ENCODE data around the gene NECTIN1. TPM values are rescaled to one million over a fixed set of nuclear protein-coding genes. Genes with fewer than 3 reads are reported as not detected.

Gene NECTIN1
- total and polyA plus RNA-seq, 2 of the 13 experiments (the other 11 are each of a cell fraction or from before 2014, with no cell fraction given): 3.9 to 7.3 TPM

DNA sequence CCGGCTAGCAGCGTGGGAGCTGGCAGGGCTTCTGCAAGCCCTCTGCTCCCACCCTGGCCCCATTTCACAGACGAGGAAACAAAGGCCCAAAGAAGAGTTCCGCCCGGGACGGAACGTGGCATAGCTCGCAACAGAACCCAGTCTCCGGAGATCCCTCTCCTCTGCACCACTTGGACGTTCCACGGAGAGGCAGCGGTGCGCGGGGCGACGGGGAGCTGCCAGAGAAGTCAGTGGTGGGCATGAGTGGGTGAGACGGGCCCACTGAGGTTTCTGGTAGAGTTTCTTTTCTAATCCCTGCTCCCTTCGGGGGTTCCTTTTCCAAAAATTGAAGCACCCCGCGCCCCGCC is 554 bp upstream of the NECTIN1 start (continued):
- TF ChIP-seq, protein P1, sequence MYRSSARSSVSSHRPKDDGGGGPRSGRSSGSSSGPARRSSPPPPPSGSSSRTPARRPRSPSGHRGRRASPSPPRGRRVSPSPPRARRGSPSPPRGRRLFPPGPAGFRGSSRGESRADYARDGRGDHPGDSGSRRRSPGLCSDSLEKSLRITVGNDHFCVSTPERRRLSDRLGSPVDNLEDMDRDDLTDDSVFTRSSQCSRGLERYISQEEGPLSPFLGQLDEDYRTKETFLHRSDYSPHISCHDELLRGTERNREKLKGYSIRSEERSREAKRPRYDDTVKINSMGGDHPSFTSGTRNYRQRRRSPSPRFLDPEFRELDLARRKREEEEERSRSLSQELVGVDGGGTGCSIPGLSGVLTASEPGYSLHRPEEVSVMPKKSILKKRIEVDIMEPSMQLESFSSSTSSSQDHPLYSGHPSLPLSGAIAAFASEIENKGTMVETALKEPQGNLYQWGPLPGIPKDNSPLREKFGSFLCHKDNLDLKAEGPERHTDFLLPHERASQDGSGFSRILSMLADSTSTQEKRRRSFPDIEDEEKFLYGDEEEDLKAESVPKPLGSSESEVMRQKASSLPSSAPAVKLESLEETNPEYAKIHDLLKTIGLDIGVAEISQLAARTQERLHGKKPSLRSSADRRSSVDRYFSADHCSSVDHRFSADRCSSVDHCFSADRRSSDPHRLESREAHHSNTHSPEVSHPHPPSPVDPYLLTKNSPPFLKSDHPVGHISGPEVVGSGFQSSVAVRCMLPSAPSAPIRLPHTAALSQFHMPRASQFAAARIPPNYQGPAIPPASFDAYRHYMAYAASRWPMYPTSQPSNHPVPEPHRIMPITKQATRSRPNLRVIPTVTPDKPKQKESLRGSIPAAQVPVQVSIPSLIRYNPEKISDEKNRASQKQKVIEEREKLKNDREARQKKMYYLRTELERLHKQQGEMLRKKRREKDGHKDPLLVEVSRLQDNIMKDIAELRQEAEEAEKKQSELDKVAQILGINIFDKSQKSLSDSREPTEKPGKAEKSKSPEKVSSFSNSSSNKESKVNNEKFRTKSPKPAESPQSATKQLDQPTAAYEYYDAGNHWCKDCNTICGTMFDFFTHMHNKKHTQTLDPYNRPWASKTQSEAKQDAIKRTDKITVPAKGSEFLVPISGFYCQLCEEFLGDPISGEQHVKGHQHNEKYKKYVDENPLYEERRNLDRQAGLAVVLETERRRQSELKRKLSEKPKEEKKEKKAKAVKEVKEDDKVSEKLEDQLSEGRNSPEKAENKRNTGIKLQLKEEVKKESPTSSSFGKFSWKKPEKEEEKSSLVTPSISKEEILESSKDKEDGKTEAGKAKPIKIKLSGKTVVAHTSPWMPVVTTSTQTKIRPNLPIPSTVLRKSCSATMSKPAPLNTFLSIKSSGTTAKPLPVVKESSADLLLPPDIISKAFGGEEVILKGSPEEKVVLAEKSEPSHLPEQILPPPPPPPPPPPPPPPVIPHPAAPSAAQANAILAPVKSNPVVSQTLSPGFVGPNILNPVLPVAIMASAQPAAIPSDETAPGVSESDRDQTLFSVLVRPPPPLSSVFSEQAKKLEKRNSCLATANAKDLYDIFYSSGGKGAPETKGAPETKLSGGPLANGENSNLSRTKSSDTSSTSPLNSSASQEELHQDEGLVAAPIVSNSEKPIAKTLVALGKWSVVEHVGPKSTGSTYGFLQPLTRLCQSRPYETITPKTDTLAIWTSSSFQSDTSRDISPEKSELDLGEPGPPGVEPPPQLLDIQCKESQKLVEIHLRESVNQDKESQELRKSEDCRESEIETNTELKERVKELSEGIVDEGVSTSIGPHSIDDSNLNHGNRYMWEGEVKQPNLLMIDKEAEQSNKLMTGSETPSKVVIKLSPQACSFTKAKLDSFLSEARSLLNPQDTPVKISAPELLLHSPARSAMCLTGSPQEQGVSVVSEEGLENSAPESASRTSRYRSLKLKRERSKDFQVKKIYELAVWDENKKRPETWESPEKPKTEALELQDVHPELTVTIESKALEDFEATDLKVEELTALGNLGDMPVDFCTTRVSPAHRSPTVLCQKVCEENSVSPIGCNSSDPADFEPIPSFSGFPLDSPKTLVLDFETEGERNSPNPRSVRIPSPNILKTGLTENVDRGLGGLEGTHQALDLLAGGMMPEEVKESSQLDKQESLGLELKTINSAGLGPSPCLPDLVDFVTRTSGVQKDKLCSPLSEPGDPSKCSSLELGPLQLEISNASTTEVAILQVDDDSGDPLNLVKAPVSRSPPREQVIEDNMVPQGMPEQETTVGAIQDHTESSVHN (CRISPR knock-in tag; IDR thresholded peaks at IDR 0.05): no peak
- no peak for TF ChIP-seq ZNF143 (CRISPR knock-in tag; IDR thresholded peaks at IDR 0.05)
- TF ChIP-seq ZNF788 (CRISPR knock-in tag; IDR thresholded peaks at IDR 0.05; ENCODE audit: borderline replicate concordance): no peak
- TF ChIP-seq ETV6 (CRISPR knock-in tag; conservative IDR thresholded peaks at IDR 0.05): no peak
- TF ChIP-seq, protein P2, sequence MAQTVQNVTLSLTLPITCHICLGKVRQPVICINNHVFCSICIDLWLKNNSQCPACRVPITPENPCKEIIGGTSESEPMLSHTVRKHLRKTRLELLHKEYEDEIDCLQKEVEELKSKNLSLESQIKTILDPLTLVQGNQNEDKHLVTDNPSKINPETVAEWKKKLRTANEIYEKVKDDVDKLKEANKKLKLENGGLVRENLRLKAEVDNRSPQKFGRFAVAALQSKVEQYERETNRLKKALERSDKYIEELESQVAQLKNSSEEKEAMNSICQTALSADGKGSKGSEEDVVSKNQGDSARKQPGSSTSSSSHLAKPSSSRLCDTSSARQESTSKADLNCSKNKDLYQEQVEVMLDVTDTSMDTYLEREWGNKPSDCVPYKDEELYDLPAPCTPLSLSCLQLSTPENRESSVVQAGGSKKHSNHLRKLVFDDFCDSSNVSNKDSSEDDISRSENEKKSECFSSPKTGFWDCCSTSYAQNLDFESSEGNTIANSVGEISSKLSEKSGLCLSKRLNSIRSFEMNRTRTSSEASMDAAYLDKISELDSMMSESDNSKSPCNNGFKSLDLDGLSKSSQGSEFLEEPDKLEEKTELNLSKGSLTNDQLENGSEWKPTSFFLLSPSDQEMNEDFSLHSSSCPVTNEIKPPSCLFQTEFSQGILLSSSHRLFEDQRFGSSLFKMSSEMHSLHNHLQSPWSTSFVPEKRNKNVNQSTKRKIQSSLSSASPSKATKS (CRISPR knock-in tag; IDR thresholded peaks at IDR 0.05): no peak
- TF ChIP-seq MIXL1 (CRISPR knock-in tag; IDR thresholded peaks at IDR 0.05): no peak
- TF ChIP-seq NFKB2 (CRISPR knock-in tag; IDR thresholded peaks at IDR 0.05; ENCODE audit: borderline replicate concordance): peak; percentile 6; the same call in 1 of the 2 replicates
- no peak for TF ChIP-seq ARNT (IDR thresholded peaks at IDR 0.05)
- TF ChIP-seq MATR3 (CRISPR knock-in tag; IDR thresholded peaks at IDR 0.05): no peak
- TF ChIP-seq ZNF317 (CRISPR knock-in tag; IDR thresholded peaks at IDR 0.05): 0 out of 2 replicates have a peak, but pooled peaks have one; percentile 13
- TF ChIP-seq, protein P3, sequence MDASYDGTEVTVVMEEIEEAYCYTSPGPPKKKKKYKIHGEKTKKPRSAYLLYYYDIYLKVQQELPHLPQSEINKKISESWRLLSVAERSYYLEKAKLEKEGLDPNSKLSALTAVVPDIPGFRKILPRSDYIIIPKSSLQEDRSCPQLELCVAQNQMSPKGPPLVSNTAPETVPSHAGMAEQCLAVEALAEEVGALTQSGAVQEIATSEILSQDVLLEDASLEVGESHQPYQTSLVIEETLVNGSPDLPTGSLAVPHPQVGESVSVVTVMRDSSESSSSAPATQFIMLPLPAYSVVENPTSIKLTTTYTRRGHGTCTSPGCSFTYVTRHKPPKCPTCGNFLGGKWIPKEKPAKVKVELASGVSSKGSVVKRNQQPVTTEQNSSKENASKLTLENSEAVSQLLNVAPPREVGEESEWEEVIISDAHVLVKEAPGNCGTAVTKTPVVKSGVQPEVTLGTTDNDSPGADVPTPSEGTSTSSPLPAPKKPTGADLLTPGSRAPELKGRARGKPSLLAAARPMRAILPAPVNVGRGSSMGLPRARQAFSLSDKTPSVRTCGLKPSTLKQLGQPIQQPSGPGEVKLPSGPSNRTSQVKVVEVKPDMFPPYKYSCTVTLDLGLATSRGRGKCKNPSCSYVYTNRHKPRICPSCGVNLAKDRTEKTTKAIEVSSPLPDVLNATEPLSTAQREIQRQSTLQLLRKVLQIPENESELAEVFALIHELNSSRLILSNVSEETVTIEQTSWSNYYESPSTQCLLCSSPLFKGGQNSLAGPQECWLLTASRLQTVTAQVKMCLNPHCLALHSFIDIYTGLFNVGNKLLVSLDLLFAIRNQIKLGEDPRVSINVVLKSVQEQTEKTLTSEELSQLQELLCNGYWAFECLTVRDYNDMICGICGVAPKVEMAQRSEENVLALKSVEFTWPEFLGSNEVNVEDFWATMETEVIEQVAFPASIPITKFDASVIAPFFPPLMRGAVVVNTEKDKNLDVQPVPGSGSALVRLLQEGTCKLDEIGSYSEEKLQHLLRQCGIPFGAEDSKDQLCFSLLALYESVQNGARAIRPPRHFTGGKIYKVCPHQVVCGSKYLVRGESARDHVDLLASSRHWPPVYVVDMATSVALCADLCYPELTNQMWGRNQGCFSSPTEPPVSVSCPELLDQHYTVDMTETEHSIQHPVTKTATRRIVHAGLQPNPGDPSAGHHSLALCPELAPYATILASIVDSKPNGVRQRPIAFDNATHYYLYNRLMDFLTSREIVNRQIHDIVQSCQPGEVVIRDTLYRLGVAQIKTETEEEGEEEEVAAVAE (CRISPR knock-in tag; IDR thresholded peaks at IDR 0.05; ENCODE audit: borderline replicate concordance): no peak
- TF ChIP-seq AGO2 (optimal IDR thresholded peaks at IDR 0.05; ENCODE audit: low read depth, low read length): no peak
- no peak for TF ChIP-seq NPAS2 (CRISPR knock-in tag; IDR thresholded peaks at IDR 0.05; ENCODE audit: borderline replicate concordance)
- no peak for TF ChIP-seq ZNF780A (CRISPR knock-in tag; IDR thresholded peaks at IDR 0.05)
- TF ChIP-seq ZNF20 (CRISPR knock-in tag; IDR thresholded peaks at IDR 0.05): no peak
- TF ChIP-seq ZNF883 (CRISPR knock-in tag; IDR thresholded peaks at IDR 0.05; ENCODE audit: not compliant biosample characterization): no peak
- no peak for TF ChIP-seq ZFP41 (CRISPR knock-in tag; IDR thresholded peaks at IDR 0.05; ENCODE audit: borderline replicate concordance)

All from HepG2 (cell line).